A549 (cell line): Measurements from ENCODE around the gene SLC19A1. TPM values are rescaled to one million over a fixed set of nuclear protein-coding genes. Genes with fewer than 3 reads are reported as not detected.

Source experiments
- ATAC-seq, 2 experiments: fragments of 200-7000 bp in 1 of 2; fragments of >200 bp in 1 of 2; cut with Nextera tagmentation in 1 of 2; cut with Tn5 transposase in 1 of 2; 3 replicates each; pipeline versions ENCODE4 v1.8.0 to v1.9.1; 2018 to 2020; ENCODE audit warnings: mild to moderate bottlenecking in 1 of 2, moderate library complexity in 1 of 2
- CTCF ChIA-PET: fragments of 300-600 bp; sonication (Branson Sonifier 250); formaldehyde crosslinking; extraction: SDS; loops from one replicate; lab custom pipeline; 2021; ENCODE audit warnings: antibody characterized with exemption, inconsistent platforms; lab: Yijun Ruan, JAX
- POLR2A ChIA-PET: fragments of 350-600 bp; formaldehyde crosslinking; extraction: SDS; loops from one replicate; lab custom pipeline; 2021; ENCODE audit warnings: antibody characterized with exemption, inconsistent platforms; lab: Yijun Ruan, JAX
- DNase-seq, 2 experiments: peaks; one replicate each; pipeline versions ENCODE4 v3.0.0 to v3.0.0-alpha.2; 2011 to 2016; ENCODE audit warnings: low read depth in 1 of 2, low spot score in 1 of 2
- FAIRE-seq: peaks from 2 replicates; lab custom pipeline; 2011; peaks lifted over from hg19 to GRCh38; lab: Jason Lieb, UNC
- H3K27ac ChIP-seq, 2 experiments: fragments of >200 bp; sonication (Bioruptor Twin); formaldehyde crosslinking; 3 replicates each; pipeline ENCODE4 v1.5.1; 2016 to 2017
- H3K4me1 ChIP-seq: fragments of >200 bp; sonication (Bioruptor Twin); formaldehyde crosslinking; 3 replicates; pipeline ENCODE4 v1.6.1; 2016
- H3K4me2 ChIP-seq: fragments of >200 bp; sonication (Bioruptor Twin); formaldehyde crosslinking; 3 replicates; pipeline ENCODE4 v1.6.1; 2016
- H3K4me3 ChIP-seq: fragments of >200 bp; sonication (Bioruptor Twin); formaldehyde crosslinking; 3 replicates; pipeline ENCODE4 v1.5.1; 2016
- H3K9me3 ChIP-seq: fragments of >200 bp; sonication (Bioruptor Twin); formaldehyde crosslinking; 3 replicates; pipeline ENCODE4 v1.6.1; 2016
- BHLHE40 ChIP-seq: IDR thresholded peaks from 2 replicates; pipeline ENCODE4 v1.6.1; 2012; ENCODE audit warnings: low read depth, low read length, inconsistent platforms
- CBX2 ChIP-seq: fragments of 200-600 bp; sonication (generic); IDR thresholded peaks from 2 replicates; pipeline ENCODE4 v1.6.1; 2016; ENCODE audit warnings: low read depth, mild to moderate bottlenecking, borderline replicate concordance
- CHD2 ChIP-seq: fragments of 150-350 bp; IDR thresholded peaks from 2 replicates; pipeline ENCODE4 v1.6.1; 2014; ENCODE audit warnings: low read length; ENCODE audit not compliant: partially characterized antibody
- CHD4 ChIP-seq: fragments of 200-600 bp; sonication (generic); IDR thresholded peaks from 2 replicates; pipeline ENCODE4 v1.6.1; 2016; ENCODE audit warnings: antibody characterized with exemption, mild to moderate bottlenecking, borderline replicate concordance
- CTCF ChIP-seq: fragments of >200 bp; sonication (Bioruptor Twin); formaldehyde crosslinking; IDR thresholded peaks from 3 replicates; pipeline ENCODE4 v1.5.1; 2016
- EHF ChIP-seq: fragments of 250-450 bp; sonication (Bioruptor Pico); IDR thresholded peaks from 2 replicates; pipeline ENCODE4 v1.5.0; 2020; ENCODE audit warnings: mild to moderate bottlenecking
- FOSB ChIP-seq: fragments of 250-450 bp; sonication (Bioruptor Pico); IDR thresholded peaks from 2 replicates; pipeline ENCODE4 v1.5.0; 2020; ENCODE audit warnings: mild to moderate bottlenecking, moderate library complexity
- FOSL2 ChIP-seq, 2 experiments: fragments of 450-650 bp in 1 of 2; fragments of >200 bp in 1 of 2; sonication (Bioruptor Twin) in 1 of 2; formaldehyde crosslinking; IDR thresholded peaks; 2 replicates each; pipeline versions ENCODE4 v1.5.0 to v1.6.1; 2016 to 2020; ENCODE audit warnings: mild to moderate bottlenecking in 1 of 2, moderate library complexity in 1 of 2
- GATA3 ChIP-seq: IDR thresholded peaks from 2 replicates; pipeline ENCODE4 v1.6.1; 2012; ENCODE audit warnings: borderline replicate concordance
- HDAC2 ChIP-seq: fragments of 200-600 bp; sonication (generic); IDR thresholded peaks from 2 replicates; pipeline ENCODE4 v1.6.1; 2016
- HEYL ChIP-seq: fragments of 250-450 bp; sonication (Bioruptor Pico); IDR thresholded peaks from 2 replicates; pipeline ENCODE4 v1.8.0; 2021; ENCODE audit warnings: mild to moderate bottlenecking, moderate library complexity
- HOXA7 ChIP-seq: fragments of 250-450 bp; sonication (Bioruptor Pico); IDR thresholded peaks from 2 replicates; pipeline ENCODE4 v1.5.0; 2020; ENCODE audit warnings: mild to moderate bottlenecking, moderate library complexity
- JUN ChIP-seq, 2 experiments: fragments of >200 bp; sonication (Bioruptor Twin); formaldehyde crosslinking; IDR thresholded peaks; 2 replicates in 1 of 2; 3 replicates in 1 of 2; pipeline ENCODE4 v1.6.1; 2016 to 2017
- KDM5A ChIP-seq: fragments of 200-600 bp; sonication (generic); IDR thresholded peaks from 2 replicates; pipeline ENCODE4 v1.6.1; 2016; ENCODE audit warnings: antibody characterized with exemption, mild to moderate bottlenecking
- NR3C1 ChIP-seq: fragments of >200 bp; sonication (Bioruptor Twin); formaldehyde crosslinking; IDR thresholded peaks from 3 replicates; pipeline ENCODE4 v1.6.1; 2017
- PBX3 ChIP-seq: IDR thresholded peaks from 2 replicates; pipeline ENCODE4 v1.6.1; 2012
- RAD21 ChIP-seq, 2 experiments: fragments of >200 bp in 1 of 2; sonication (Bioruptor Twin) in 1 of 2; formaldehyde crosslinking in 1 of 2; IDR thresholded peaks in 1 of 2; conservative IDR thresholded peaks in 1 of 2; 2 replicates in 1 of 2; 3 replicates in 1 of 2; pipeline ENCODE4 v1.6.1; 2012 to 2018; ENCODE audit warnings: inconsistent platforms in 1 of 2
- TFCP2L1 ChIP-seq: fragments of 250-450 bp; sonication (Bioruptor Pico); IDR thresholded peaks from 2 replicates; pipeline ENCODE4 v1.5.0; 2021; ENCODE audit warnings: mild to moderate bottlenecking
- TP53 ChIP-seq: fragments of 250-450 bp; sonication (Bioruptor Pico); IDR thresholded peaks from 2 replicates; pipeline ENCODE4 v1.5.0; 2021; ENCODE audit warnings: mild to moderate bottlenecking, moderate library complexity
- WGBS: methylation state at CpG from one replicate; pipeline ENCODE4 v1.1.6; 2017; ENCODE audit errors: missing lambda C conversion rate; 5-methylcytosine and 5-hydroxymethylcytosine counted together
- polyA plus RNA-seq, 4 experiments: library from polyadenylated mRNA; depleted of rRNA in 3 of 4; stranded (reverse); fragments of >200 nt; fragmentation: RNase III in 1 of 4; extraction: RNeasy Plus Mini Kit Qiagen cat#74134 plus additional on column Dnase treatment in 1 of 4; gene quantifications; 2 replicates in 3 of 4; 3 replicates in 1 of 4; pipeline ENCODE4 v1.2.3, GENCODE V29; 2011 to 2017
- TF ChIP-seq, protein P1 (sequence below): fragments of 250-450 bp; sonication (Bioruptor Pico); IDR thresholded peaks from 2 replicates; pipeline ENCODE4 v1.5.0; 2020; ENCODE audit warnings: low read depth, mild to moderate bottlenecking, moderate library complexity

SLC19A1 gene
- polyA plus RNA-seq, 2 of the 4 experiments (the other 2 are of a cell fraction): 9.8 to 14.0 TPM

GRCh38 chr21:45476582-45476981 lies 65.7 kb downstream of the SLC19A1 start:
- Histone ChIP-seq H3K4me1 (peaks cover 14% of the 10 kb centered on the region), H3K4me3 (no peak overlapping the region), H3K27ac (no peak overlapping the region), H3K9me3 (no peaks in the 10 kb centered on the region), H3K4me2 (no peak overlapping the region)
- ChIA-PET POLR2A (no interaction called here), CTCF (interaction anchor here (1.6 kb wide), 1 partner anchor 9 kb away, joined by 5 read pairs; no protein-coding TSS in a partner anchor)
- ATAC-seq (no peak), FAIRE-seq (no peak), DNase-seq (no peak)
- WGBS: 96% methylated on average over 6 of the region's 6 CpGs
- no peak for TF ChIP-seq PBX3
- no peak for TF ChIP-seq CTCF
- TF ChIP-seq CHD4: no peak
- TF ChIP-seq NR3C1: no peak
- TF ChIP-seq, protein P1, sequence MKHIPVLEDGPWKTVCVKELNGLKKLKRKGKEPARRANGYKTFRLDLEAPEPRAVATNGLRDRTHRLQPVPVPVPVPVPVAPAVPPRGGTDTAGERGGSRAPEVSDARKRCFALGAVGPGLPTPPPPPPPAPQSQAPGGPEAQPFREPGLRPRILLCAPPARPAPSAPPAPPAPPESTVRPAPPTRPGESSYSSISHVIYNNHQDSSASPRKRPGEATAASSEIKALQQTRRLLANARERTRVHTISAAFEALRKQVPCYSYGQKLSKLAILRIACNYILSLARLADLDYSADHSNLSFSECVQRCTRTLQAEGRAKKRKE (CRISPR knock-in tag): no peak
- no peak for TF ChIP-seq JUN (IDR thresholded peaks at IDR 0.05)
- no peak for TF ChIP-seq CBX2
- no peak for TF ChIP-seq FOSL2 (IDR thresholded peaks at IDR 0.05)
- TF ChIP-seq FOSL2 (CRISPR knock-in tag; IDR thresholded peaks at IDR 0.05): no peak
- TF ChIP-seq GATA3: no peak
- no peak for TF ChIP-seq TFCP2L1

DNA sequence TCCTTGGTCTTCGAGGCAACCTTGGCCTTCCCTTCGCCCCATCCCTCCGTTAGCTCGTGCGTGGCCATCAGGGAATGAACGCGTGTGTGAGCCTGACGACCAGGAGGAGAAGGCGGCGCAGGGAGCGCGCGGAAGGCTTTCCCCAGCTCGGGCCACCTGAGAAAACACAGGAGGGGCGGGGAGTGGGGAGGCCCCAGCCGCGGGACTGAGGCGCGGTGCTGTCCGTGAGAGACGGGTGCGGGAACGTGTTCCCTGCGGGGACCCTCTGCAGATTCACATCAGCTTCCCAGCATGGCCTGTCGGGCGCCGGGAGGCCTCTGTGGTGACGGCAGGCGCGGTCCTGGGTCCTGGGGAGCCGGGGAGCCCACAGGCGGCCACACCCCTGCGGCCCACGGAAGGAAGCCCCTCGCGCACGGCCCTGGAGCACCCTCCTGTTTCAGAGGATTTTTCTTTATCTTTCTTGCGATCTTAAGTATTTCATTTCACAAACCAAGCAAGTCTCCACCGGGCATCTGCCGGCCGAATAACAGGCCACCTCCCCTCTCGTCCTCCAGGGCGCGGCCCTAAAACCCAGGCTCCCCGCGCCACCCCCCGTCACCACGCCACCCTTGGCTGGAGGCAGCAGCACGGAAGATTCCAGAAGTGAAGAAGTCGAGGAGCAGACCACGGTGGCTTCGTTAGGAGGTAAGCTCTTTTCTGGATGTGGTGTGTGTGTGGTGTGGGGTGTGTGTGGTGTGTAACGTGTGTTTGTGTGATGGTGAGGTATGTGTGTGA lies 66.3 kb downstream of the SLC19A1 start:
- Histone ChIP-seq H3K27ac (no peak overlapping the region), H3K4me2 (no peak overlapping the region), H3K9me3 (no peaks in the 10 kb centered on the region), H3K4me1 (peaks cover 20% of the 10 kb centered on the region), H3K4me3 (no peak overlapping the region)
- CTCF ChIA-PET: no interaction called here
- whole genome bisulfite sequencing: 96% methylated on average over 47 of the region's 53 CpGs
- no peak for ATAC-seq
- TF ChIP-seq KDM5A (no peak), RAD21 (conservative IDR thresholded peaks at IDR 0.05 in 1 of 2, IDR thresholded peaks at IDR 0.05 in 1 of 2) (no peak), TP53 (CRISPR knock-in tag) (no peak), EHF (CRISPR knock-in tag) (no peak), FOSB (CRISPR knock-in tag) (no peak), HDAC2 (no peak), CHD2 (no peak)
- no peak for DNase-seq
- no peak for FAIRE-seq
- POLR2A ChIA-PET: no interaction called here

DNA sequence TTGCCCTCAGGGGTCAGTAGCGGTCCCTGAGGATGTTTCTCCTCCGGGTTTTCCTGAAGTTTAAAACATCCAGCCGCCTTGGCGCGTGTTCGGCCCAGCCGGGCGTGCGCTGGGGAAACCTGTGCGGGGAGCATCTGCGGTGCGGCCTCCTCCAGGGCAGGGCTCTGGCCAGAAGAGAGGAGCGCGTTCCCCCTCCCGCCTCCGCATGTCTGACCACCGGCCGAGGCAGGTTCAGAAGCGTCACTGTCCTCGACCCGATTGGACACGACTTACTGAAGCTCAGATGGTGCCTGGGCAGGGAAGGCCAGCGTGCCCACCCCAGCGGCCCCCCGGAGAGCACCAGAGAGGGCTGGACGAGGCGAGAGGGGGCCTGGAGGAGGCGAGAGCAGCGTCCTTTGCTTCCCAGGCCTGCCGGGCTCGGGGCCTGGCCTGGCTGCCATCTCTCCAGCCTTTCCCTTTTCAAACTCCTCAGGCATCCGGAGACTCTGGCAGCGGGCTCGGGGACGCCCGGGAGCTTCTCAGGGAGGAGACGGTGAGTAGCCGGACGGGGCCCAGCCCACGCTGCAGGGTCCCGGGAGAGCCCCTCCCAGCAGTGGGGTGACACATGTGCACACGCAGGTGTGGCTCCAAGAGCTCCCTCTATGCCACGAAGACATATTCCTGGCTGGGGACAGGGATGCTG lies 67.1 kb downstream of the SLC19A1 start:
- ChIA-PET CTCF (no interaction called here), POLR2A (no interaction called here)
- H3K4me3 ChIP-seq: no peak overlapping the region

More for the DNA sequence above, 67.1 kb downstream of the SLC19A1 start:
- DNase-seq: no peak
- H3K4me1 ChIP-seq: peaks cover 28% of the 10 kb centered on the region
- no peak for ATAC-seq
- 98% methylated on average over 18 of the region's 43 CpGs for WGBS
- TF ChIP-seq BHLHE40 (no peak), HOXA7 (CRISPR knock-in tag) (no peak), KDM5A (no peak), HEYL (CRISPR knock-in tag) (no peak)
- TF ChIP-seq, protein P1 (CRISPR knock-in tag): no peak
- no peak for FAIRE-seq
- no peak overlapping the region for H3K27ac ChIP-seq
- H3K9me3 ChIP-seq: no peaks in the 10 kb centered on the region
- no peak overlapping the region for H3K4me2 ChIP-seq
